Measurements from ENCODE around the gene TCTN1. TPM values are rescaled to one million over a fixed set of nuclear protein-coding genes. Genes with fewer than 3 reads are reported as not detected.

TCTN1 gene
- total and polyA plus RNA-seq, 2 of the 4 experiments (the other 2 are of a cell fraction), result 11.7 to 18.8 TPM

DNA sequence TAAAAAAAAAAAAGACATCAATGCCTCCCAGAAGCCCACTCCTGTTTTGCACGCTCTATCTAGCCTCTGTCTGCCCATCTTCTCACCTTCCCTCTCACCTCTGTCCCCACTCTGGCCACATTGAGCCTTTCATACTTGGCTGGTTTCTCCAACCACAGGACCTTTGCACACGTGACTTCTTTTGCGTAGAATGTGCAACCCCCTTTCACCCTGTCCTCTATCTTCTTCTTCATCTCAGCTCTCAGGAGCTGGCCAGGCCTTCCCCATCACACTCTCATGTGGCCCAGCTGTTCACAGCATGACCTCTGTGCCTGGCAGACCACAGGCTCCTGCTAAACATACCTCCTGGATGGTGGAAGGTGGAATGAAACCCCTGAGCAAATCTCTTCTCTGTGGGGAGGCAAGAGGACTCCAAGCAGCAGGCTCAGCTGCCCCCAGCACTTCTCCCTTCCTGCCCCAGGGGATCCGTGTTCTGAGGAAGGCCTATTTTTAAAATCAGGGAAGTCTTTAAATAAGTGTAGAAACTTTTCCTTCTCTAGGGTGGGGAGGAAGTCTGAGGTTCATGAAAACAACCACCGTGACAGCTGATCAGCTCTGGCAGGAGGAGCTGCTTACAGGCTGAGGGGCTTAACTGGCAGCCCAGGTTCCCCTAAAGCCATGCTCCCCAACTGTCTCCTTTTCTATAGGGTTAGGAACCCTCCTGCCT, 63.4 kb downstream of the TCTN1 start:
- ChIA-PET POLR2A (ENCODE audit: unreplicated experiment) (no interaction called here), CTCF (interaction anchor here (0.7 kb wide), 1 partner anchor 1167 kb away, joined by 3 read pairs; no protein-coding TSS in a partner anchor)
- no peak overlapping the region for H3K4ac ChIP-seq (ENCODE audit: low read depth, low read length)
- H3K36me3 ChIP-seq (ENCODE audit: control insufficient read depth, insufficient read depth, low read length), result no peaks in the 10 kb centered on the region
- no peaks in the 10 kb centered on the region for H3K9me1 ChIP-seq (ENCODE audit: insufficient read depth, low read length)
- no TSS peak for BruUV-seq (replicated peaks)
- H3K56ac ChIP-seq (ENCODE audit: extremely low read depth, insufficient read depth, low read length), result no peak overlapping the region
- no peak overlapping the region for H2BK120ac ChIP-seq (ENCODE audit: low read depth, low read length)
- no peak overlapping the region for H4K8ac ChIP-seq (ENCODE audit: low read depth in 2 of 2, low read length in 2 of 2)
- H2BK15ac ChIP-seq (ENCODE audit: low read depth, low read length), result no peak overlapping the region
- H3K18ac ChIP-seq (ENCODE audit: low read depth, low read length), result no peak overlapping the region
- 86% methylated on average over 1 of the region's 5 CpGs; no CpG with 5 or more reads in 1 of the 2 experiments for WGBS, 2 experiments (ENCODE audit: extremely low coverage in 2 of 2, insufficient read length in 1 of 2)
- H2AFZ ChIP-seq (replicated peaks; ENCODE audit: low read length, poor library complexity), result no peak overlapping the region
- H4K5ac ChIP-seq (ENCODE audit: low read depth, low read length), result no peak overlapping the region
- H3K4me1 ChIP-seq (ENCODE audit: control insufficient read depth, insufficient read depth, low read length), result no peaks in the 10 kb centered on the region
- no peaks in the 10 kb centered on the region for H3K79me1 ChIP-seq (ENCODE audit: low read depth in 1 of 2, low read length in 2 of 2)
- no peaks in the 10 kb centered on the region; the same call in 1 of the 2 replicates for H3K27me3 ChIP-seq (ENCODE audit: control insufficient read depth, insufficient read depth, low read length)
- H3K9me3 ChIP-seq (ENCODE audit: control insufficient read depth, insufficient read depth, low read length), result no peaks in the 10 kb centered on the region
- no peak for DNase-seq
- H3K23ac ChIP-seq (ENCODE audit: low read depth, low read length), result no peak overlapping the region
- H3K27ac ChIP-seq (ENCODE audit: insufficient read depth, low read length), result no peak overlapping the region
- H3K4me2 ChIP-seq (ENCODE audit: low read depth, low read length), result no peak overlapping the region
- intact Hi-C loops (cut with micrococcal nuclease) (no loop called here), in situ Hi-C loops (cut with MboI; ENCODE audit: low sequenced_read_pairs) (no loop called here), dilution Hi-C loops (cut with HindIII; ENCODE audit: low sequenced_read_pairs, unreplicated experiment) (no loop called here)
- no peak for ATAC-seq (ENCODE audit: low read depth)
- TF ChIP-seq SMC3 (IDR thresholded peaks at IDR 0.05; ENCODE audit: low read depth, low read length) (no peak), RFX5 (IDR thresholded peaks at IDR 0.05; ENCODE audit: low read depth, low read length) (no peak), MAFK (IDR thresholded peaks at IDR 0.05; ENCODE audit: low read depth, low read length) (no peak), NFE2L2 (IDR thresholded peaks at IDR 0.05; ENCODE audit: low read depth, low read length) (no peak), CEBPB (IDR thresholded peaks at IDR 0.05; ENCODE audit: low read depth, low read length) (no peak), BHLHE40 (IDR thresholded peaks at IDR 0.05; ENCODE audit: low read depth, low read length) (no peak), FOS (IDR thresholded peaks at IDR 0.05; ENCODE audit: low read depth, low read length) (no peak)
- TF ChIP-seq, protein P1, sequence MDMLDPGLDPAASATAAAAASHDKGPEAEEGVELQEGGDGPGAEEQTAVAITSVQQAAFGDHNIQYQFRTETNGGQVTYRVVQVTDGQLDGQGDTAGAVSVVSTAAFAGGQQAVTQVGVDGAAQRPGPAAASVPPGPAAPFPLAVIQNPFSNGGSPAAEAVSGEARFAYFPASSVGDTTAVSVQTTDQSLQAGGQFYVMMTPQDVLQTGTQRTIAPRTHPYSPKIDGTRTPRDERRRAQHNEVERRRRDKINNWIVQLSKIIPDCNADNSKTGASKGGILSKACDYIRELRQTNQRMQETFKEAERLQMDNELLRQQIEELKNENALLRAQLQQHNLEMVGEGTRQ (IDR thresholded peaks at IDR 0.05; ENCODE audit: low read depth, low read length), result no peak
- H4K91ac ChIP-seq (ENCODE audit: insufficient read depth, low read depth, low read length), result no peak overlapping the region
- H3K14ac ChIP-seq (replicated peaks; ENCODE audit: low read depth, low read length), result no peak overlapping the region
- H2BK5ac ChIP-seq (ENCODE audit: low read depth, low read length, poor library complexity, severe bottlenecking), result no peak overlapping the region
- H4K20me1 ChIP-seq (ENCODE audit: insufficient read depth, low read length), result no peaks in the 10 kb centered on the region
- no peak overlapping the region for H2BK20ac ChIP-seq (ENCODE audit: low read depth, low read length)
- H2AK9ac ChIP-seq (replicated peaks; ENCODE audit: low read depth, low read length, poor library complexity), result no peak overlapping the region
- H3K4me3 ChIP-seq (ENCODE audit: insufficient read depth, low read depth, low read length), result no peak overlapping the region
- no peak overlapping the region for H3K9ac ChIP-seq (ENCODE audit: low read depth, low read length)
- no peak overlapping the region for H2AK5ac ChIP-seq (ENCODE audit: low read depth, low read length)

Measured in IMR-90 (cell line).